Kidney tubule cell (primary cell): ENCODE measurements around the gene FNDC3B.

Experiments used
- DNase-seq: peaks from one replicate; pipeline ENCODE4 v3.0.0-alpha.2; 2018; ENCODE audit warnings: low spot score

Gene FNDC3B

DNA sequence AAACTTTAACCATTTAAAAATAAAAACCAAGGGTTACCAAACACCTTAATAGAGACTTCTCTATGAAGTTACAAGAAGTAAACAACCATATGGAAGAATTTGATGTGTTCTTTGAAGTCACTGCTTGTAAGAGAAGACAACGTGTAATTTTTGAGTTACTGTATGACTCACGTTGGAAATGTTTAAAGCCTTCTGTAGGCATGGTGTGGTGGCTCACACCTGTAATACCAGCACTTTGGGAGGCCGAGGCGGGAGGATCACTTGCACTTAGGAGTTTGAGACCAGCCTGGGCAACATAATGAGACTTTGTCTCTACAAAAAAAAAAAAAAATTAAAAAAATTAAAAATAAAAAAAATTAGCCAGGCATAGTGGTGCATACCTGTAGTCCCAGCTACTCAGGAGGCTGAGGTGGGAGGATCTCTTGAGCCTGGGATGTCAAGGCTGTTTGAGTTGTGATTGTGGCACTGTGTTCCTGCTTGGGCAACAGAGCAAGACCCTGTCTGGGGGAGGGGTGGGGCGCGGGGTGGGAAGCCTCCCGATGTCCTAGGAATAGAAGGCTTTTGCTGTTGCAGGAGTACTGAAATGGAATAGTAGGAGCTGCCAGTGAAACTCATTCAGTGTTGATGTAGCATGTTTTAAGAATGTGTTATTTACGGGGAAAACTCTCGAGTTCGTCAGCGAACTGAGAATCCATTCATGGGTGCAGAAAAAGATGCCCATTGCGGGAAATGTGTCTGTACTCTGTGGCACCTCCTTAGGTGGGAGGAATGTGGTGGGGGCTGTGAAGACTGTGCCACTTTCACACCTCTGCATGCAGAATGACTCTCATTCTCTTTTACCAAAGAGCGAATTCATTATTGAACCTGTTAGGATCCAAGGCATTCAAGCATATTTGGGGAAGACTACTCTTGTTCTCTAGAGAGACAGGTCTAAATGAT, 134.2 kb downstream of the FNDC3B start:
- DNase-seq, result no peak

DNA sequence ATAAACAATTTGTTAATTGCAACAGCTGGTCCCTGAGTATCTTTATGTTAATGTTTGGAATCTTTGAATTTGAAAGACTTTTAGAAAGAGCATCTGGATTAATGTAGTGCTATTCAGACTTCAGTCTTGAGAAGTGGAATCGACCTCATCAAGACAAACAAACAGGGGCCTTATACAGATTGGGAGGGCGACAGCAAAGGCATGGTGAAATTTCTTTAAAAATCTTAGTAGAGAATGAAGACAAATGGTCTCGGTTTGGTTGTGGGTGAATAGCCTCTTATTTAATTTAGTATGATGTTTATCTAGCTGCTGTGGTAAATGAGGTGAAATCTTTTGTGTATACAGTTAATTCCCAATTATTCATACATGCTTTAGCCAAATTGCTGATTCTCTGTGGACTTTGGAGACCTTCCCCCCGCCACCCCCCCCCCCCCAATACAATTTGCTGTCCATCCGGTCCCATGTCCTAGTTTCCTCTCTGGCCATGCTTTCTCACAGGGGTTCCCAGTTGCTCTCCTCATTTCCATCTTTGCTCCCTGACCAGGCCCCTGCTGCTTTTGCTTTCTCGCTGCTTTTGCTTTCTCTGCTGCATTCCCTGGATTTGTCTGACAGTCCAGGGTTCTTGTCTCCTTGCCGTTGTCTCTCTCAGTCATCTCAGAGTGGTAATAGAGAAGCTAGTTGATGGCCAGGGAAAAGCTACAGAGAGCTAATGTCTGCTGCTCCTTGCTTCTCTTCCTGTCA, 135.3 kb downstream of the FNDC3B start:
- no peak for DNase-seq

DNA sequence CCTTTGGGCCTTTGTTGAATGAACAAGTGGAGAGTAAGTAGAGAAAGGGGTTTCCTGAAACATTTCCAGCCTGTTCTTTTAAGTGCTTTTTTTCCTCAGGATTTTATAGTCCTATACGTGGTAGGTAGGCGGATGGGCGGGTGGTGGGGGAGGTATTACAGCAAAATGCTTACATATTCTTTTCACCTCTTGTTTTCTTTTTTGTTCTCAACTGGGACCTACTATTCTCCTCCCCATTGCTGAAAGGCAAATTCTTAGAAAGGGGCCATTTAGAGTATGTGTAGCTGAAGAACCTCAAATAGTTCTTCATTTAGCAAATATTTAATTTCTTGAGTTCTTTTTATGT, 135.8 kb downstream of the FNDC3B start:
- no peak for DNase-seq

DNA sequence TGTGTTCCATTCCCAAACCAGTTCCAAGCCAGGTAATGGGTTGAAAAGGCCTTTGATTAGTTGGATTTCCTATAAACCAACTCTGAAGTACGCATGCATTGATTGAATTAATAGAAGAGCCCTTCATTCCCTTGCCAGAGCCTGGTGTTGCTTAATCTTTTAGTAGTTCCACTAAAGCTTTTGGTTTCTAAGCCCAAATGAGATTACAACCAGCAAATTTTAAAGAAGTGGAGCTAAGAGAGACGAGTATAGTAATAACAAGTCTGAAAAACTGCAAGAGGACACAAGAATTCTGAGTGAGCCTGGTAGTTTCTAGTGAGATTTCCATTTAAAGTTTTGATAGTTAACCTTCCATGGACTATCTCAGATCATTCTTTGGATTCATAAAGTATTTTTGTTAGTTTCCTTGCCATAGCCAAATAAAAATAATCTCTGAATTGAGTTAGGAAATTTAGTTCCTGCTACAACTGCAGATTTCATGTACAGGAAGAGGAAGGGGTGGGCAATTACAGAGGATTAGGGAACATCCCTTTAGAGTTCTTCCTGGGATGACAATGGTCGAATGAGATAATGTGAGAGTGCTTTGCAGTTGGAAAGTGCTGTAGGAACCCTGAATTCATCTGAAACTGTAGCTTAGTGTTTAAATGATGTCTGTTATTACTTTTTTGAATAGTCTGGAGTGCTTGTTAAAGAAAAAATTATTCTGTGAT, 136.8 kb downstream of the FNDC3B start:
- DNase-seq, result no peak

DNA sequence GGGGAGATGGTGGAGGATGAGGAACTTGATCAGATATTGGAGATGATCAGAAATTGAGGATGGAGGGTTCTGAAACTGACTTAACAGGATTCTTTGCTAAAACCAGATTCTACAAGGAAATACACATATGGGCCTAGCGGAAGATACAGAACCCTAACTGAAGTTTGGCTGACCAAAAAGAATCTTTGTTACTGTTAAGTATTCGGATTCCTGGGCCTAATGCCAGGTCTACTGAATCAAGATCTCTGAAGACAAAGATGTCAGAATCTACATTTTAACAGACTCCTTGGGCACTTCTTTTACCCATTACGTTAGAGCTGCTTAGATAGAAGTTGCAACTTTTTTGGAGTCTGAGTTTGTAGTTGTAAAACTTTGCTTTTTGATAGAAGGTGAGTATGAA, 137.7 kb downstream of the FNDC3B start:
- DNase-seq, result no peak

DNA sequence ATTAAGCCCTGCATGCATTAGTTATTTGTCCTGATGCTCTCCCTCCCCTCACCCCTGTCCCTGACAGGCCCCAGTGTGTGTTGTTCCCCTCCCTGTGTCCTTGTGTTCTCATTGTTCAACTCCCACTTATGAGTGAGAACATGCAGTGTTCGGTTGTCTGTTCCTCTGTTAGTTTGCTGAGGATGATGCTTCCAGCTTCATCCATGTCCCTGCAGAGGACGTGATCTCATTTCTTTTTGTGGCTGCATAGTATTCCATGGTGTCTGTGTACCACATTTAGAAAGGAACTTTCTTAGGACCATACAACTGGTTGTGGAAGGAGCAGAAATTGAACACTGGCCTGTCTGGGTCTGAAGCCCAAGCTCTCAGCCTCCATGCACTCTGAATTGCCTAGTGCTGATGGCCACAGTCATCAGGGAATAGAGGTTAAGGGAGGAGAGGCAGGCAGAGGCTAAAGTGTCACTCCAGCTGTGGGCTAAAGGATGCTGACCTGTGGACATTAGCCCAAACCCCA, 138.5 kb downstream of the FNDC3B start:
- no peak for DNase-seq

DNA sequence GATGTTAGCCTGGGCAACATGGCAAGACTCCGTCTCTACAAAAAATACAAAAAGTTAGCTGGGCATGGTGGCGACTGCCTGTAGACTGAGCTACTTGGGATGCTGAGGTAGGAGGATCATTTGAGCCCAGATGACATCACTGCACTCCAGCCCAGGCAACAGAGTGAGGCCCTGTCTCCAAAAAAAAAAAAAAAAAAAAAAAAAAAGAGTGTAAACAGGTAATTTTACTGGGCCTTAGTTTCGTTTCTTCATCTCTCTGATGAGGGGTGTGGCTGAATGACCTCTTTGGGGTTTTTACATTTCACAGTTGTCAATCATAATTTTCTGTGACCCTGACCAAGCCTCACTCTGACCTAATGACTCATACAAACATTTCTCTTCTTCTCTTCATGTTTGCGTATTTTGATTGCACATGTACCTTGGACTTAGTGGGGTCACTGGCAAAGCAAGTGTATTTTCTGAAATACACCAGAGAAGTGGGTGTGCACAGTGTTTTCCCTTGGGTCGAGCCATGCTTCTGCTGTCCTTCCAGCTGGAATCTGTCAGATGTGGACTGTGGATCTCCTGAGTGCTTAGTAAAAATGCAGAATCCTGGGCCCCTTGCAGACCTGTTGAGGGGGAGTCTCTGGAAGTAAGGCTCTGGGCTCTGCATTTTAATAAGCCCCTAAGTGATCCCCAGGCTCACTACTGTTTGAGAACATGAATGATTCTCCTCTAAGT, 140.5 kb downstream of the FNDC3B start:
- DNase-seq, result no peak

DNA sequence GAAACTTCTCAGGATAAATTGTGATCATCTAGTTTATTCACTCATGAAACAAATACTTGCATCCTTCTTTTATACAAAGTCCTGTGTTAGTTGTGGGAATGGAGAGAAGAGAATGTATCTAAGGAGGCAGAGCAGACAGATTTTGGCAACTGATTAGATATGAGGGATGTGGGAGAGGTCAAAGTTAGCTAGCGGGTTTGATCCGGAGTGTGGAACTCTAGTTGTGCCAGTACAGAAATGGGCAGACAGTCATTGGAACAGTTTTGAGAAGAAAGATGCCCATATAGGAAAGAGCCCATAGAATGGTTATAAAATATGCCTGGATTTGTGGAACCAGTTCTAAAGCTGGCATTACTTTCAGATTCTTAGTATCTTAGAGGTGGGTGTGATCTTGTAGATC, 141.1 kb downstream of the FNDC3B start:
- DNase-seq, result no peak

DNA sequence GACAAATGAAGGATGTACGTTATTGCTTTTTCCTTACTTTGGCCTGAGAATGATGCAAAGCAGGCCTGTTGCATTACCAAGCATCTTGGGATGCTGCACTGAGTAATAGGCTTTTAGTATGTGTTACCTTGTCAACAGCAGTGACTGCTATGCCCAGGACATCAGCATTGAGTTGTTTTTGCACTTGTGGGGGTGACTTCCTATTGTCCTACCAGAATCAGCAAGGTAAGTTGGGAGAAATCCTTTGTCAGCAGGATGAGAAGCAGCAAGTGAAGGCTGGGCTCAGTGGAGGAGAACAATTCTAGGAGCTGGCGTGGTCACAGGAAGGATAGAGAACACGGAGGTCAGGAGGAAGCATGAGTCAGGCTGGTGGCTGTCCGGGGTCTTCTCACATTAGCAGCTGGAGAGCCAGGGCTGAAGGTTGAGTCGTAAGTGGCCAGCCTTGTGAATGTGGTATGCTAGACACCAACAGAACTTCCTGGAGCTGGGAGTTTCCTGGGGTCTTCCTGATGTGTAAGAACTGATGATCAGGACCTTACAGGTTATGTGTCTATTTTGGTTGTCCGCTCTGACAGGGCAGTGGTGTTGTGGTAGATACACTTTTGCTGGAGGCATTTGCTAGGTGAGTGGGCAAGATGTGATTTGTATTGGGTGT, 142.7 kb downstream of the FNDC3B start:
- DNase-seq, result peak; percentile 93

DNA sequence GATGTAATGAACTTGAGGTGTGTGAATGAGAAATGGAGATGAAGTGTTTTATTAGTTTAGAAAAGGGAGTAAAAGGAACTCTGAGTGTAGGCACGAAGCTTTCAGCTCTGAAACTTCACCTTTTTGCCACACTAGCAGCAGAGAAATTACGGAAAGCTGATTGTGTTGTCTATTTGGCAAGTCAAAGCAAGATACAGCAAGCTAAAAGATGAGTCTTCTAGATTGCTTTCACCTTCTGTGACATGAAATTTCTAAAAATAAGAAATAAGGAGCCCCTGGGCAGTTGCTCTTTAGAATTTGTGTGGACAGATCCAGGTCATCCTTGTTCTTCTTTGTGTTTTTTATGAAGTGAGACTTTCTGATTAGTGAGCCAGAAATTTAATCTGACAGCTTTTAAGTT, 143.4 kb downstream of the FNDC3B start:
- DNase-seq, result no peak

DNA sequence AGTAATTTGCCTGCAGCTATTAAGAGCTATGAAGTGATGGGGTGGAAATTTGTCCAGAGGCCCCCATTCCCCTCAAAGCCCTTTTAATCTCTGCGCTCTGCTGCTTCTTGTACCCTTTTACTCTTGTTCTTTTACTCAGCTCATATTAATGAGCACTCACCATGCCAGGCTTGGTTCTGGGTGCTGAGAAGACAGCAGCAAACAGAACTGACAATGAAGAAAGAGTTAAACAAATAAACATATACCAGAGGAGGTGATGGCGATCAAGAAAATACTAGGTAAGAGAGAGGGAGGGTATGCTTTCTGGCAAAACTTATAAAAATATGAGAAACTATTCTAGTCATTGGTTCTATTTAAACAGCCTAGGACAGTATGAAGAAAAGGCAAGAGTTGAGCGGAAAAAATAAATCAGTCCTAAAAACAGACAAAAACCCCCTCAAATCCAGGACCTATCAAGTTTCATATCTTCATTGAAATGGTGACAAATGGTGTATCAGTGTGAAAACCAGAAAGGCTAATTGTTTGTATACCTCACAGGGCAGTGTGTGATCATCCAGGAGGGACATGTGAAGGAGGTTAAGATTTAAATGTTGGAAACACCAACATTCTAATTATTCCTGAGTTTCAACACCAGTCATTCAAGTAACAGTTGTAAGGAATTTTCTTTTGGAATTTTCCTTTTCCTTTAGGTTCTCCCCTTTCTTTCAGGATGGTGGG, 144.9 kb downstream of the FNDC3B start:
- DNase-seq, result no peak

DNA sequence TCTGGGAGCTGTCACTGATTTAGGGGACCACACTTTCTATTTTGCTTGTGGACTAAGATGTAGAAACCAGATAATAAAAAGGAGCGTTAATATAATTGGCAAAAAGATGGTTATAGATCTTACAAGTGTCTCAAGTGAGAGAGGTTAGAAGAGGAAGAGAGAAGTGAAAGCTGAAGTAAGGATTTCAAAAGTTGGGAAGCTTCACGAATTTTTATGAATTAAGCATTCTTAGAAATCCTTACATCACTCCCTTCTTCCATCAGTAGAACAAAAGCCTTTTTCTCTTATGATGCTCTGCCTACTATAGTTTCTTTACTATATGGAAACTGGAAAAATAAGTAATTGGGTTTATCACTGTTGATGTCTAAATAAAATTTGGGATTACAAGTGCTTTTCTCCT, 146.5 kb downstream of the FNDC3B start:
- no peak for DNase-seq

DNA sequence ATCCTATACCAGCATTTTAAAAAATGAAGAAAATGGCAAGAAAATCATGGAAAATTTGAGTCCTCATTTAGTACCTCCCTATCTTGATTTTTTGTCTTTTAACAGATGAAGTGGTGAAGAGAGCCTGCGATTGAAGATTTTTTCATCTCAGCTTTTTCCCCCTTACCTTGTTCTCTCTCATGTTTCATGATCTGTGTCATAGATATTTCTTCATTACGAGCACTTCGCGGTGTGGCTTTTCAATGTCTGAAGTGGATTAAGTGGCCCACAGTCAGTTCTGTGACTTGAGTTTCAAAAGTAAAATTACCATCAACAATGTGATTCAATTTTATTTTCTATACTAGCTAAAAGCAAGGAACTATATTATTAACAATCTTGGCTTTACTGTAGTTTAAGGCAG, 147.2 kb downstream of the FNDC3B start:
- DNase-seq, result no peak

DNA sequence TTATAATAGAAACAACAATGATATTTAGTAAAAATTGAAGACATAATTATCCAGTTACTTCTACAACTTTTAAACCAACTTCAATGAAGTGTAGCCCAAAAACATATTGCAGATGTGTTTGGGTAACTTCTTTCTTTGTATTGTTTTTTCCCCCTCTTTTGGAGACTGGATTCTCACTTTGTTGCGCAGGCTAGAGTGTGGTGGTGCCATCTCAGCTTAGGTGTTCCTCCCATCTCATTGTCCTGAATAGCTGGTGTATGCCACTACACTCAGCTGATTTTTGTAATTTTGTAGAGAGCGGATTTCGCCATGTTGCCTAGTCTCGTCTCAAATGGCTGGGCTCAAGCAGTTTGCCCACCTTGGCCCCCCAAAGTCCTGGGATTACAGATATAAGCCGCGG, 148.1 kb downstream of the FNDC3B start:
- no peak for DNase-seq

DNA sequence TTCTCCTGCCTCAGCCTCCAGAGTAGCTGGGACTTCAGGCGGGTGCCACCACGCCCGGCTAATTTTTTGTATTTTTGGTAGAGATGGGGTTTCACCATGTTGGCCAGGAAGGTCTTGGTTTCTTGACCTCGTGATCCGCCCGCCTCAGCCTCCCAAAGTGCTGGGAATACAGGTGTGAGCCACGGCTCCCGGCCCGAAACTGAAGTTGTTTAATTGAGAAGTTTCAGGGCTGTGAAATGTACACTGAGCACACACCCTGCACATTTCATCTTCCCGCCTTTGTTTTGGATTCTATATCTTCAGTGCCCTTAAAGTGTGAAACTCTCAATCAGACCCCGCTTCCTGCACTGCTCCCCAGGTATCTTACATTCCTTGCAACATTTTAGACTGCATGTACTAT, 149.1 kb downstream of the FNDC3B start:
- DNase-seq, result no peak

DNA sequence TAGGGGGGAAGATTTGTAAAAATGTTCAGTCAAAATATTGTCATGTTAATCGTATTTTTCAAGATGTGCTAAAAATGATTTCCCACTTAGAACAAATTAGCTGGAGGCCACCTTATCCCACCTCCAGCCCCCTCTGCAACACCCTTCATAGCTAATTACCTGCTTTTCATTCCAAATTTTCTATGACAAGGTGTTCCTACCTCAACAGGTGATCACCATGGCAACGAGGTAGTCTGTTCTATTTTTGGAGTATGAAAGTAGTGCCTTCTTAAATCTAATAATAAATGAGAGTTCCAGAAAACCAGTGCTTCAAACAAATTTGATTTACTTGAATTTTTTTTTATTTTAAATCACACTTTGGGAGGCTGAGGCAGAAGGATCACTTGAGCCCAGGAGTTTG, 149.8 kb downstream of the FNDC3B start:
- DNase-seq, result no peak

DNA sequence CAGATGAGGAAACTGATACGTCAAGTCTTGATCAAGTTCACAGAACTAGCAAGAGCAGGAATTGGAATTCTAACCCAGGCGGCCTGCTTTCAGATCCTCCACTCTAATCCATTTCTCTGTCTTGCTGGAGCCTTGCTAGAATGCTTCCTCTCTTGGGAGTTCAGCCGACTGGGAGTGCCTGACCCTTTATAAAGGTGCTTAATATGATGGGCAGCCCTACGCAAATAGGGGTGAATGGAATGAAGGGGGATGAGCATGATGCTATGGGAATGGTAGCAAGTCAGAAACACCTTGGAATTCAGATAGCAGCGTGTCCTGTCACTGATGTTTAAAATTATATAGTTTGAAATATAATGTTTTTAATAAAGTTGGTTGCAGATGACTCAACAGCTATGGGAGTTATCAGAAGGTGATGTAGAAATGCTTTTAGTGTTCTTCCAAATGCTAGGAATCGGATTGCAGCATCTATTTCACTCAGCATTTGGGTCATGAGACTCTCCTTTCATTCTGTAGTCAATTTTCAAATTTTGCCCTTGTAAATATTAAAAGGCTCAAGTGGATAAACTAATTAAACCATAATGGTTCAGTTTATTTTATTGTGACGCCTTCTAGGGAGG, 150.7 kb downstream of the FNDC3B start:
- DNase-seq, result no peak

DNA sequence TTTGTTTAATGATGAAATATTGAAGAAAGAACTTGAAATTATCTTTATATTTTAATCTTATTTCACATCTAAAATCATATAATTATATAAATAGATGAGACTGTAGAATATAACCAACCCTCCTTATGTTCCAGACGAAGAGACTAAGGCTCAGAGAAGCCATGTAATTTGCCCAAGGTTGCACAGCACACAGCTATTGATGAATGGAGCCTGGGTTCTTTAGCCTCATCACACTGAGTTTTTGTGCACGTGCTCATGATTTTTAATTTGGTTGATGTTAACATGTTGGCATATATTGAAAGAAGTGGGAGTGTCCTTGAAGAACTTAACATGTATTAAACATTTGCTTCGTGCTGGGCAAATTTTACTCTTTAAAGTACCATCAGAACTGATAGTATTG, 151.6 kb downstream of the FNDC3B start:
- no peak for DNase-seq

DNA sequence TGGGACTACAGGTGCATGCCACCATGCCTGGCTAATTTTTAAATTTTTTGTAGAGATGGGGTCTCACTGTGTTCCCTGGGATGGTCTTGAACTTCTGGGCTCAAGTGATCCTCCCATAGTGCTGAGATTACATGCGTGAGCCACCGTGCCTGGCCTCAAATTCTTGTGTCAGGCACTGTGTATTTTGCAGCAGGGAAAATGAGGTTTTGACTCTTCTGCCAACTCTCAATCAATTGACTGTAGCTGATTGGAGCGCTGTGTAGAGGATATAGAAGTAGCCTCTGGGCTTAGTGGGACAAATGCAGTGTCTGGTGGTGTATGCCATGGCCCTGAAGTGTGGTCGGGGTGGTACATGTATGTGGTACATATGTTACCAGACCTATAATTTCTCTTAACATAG, 152.3 kb downstream of the FNDC3B start:
- no peak for DNase-seq

DNA sequence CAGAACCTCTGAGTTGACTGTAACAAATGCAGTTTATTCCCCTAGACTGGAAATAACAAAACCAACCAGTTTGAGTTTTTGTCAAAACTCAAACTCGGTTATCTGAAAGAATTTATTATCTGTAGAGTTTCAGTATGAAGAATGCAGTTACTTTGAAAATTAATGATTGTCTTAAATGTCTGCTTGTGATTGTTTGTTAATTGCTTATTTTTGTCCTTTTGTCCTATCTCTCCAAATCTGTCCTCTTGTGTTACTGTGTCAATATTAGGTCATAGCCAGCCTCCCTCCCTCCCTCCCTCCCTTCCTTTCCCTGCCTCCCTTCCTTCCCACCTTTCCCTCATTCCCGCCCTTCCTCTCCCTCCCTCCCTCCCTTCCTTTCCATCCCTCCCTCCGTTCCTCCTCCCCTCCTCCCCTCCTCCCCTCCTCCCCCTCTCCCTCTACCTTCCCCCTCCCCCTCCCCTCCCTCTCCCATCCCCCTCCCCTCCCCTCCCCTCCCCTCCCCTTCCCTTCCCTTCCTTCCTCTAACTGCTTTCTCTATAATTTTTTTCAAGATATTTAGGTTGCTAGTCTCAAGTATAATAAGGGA, 153.5 kb downstream of the FNDC3B start:
- no peak for DNase-seq
